Hepatocyte (in vitro differentiated cells): ENCODE data around the gene ZGPAT. TPM values are rescaled to one million over a fixed set of nuclear protein-coding genes. Genes with fewer than 3 reads are reported as not detected.

Experiments used
- DNase-seq: peaks from one replicate; pipeline ENCODE4 v3.0.0-alpha.2; 2016; ENCODE audit warnings: low spot score
- H2AFZ ChIP-seq: fragments of 200-600 bp; sonication (generic); 2 replicates; pipeline ENCODE4 v1.6.0; 2016; ENCODE audit warnings: antibody characterized with exemption, mild to moderate bottlenecking
- H3K27ac ChIP-seq: fragments of 200-600 bp; sonication (generic); 2 replicates; pipeline ENCODE4 v1.5.1; 2016; ENCODE audit warnings: mild to moderate bottlenecking
- H3K27me3 ChIP-seq: fragments of 200-600 bp; sonication (generic); 2 replicates; pipeline ENCODE4 v1.6.1; 2016
- H3K36me3 ChIP-seq: fragments of 200-600 bp; sonication (generic); replicated peaks from 2 replicates; pipeline ENCODE4 v1.5.1; 2016; ENCODE audit warnings: low read depth; ENCODE audit not compliant: insufficient read depth
- H3K4me1 ChIP-seq: fragments of 200-600 bp; sonication (generic); 2 replicates; pipeline ENCODE4 v1.5.1; 2016; ENCODE audit warnings: mild to moderate bottlenecking, moderate library complexity; ENCODE audit not compliant: insufficient read depth
- H3K4me2 ChIP-seq: fragments of 200-600 bp; sonication (generic); 2 replicates; pipeline ENCODE4 v1.6.0; 2016
- H3K4me3 ChIP-seq: fragments of 200-600 bp; sonication (generic); 2 replicates; pipeline ENCODE4 v1.5.1; 2016; ENCODE audit warnings: mild to moderate bottlenecking
- H3K79me2 ChIP-seq: fragments of 200-600 bp; sonication (generic); 2 replicates; pipeline ENCODE4 v1.6.0; 2017; ENCODE audit warnings: mild to moderate bottlenecking
- H3K9me2 ChIP-seq: fragments of 200-600 bp; sonication (generic); replicated peaks from 2 replicates; pipeline ENCODE4 v1.6.0; 2017; ENCODE audit warnings: mild to moderate bottlenecking; ENCODE audit not compliant: insufficient read depth
- H3K9me3 ChIP-seq: fragments of 200-600 bp; sonication (generic); 2 replicates; pipeline ENCODE4 v1.5.1; 2016; ENCODE audit warnings: low read depth, mild to moderate bottlenecking
- H4K20me1 ChIP-seq: fragments of 200-600 bp; sonication (generic); 2 replicates; pipeline ENCODE4 v1.6.0; 2016; ENCODE audit warnings: mild to moderate bottlenecking; ENCODE audit not compliant: insufficient read depth, poor library complexity, severe bottlenecking
- CTCF ChIP-seq: fragments of 200-600 bp; sonication (generic); IDR thresholded peaks from 2 replicates; pipeline ENCODE4 v1.5.1; 2016; ENCODE audit warnings: antibody characterized with exemption, mild to moderate bottlenecking; ENCODE audit not compliant: poor library complexity
- EZH2 ChIP-seq: fragments of 200-600 bp; sonication (generic); IDR thresholded peaks from 2 replicates; pipeline ENCODE4 v1.6.1; 2016; ENCODE audit warnings: antibody characterized with exemption, mild to moderate bottlenecking, borderline replicate concordance
- EZH2phosphoT487 ChIP-seq: fragments of 200-600 bp; sonication (generic); IDR thresholded peaks from one replicate; pipeline ENCODE4 v1.6.1; 2018; ENCODE audit warnings: antibody characterized with exemption, mild to moderate bottlenecking, low read depth, moderate library complexity; ENCODE audit not compliant: unreplicated experiment, severe bottlenecking
- WGBS: methylation state at CpG from one replicate; pipeline ENCODE4 v1.1.6; 2016; ENCODE audit warnings: low lambda C conversion rate; ENCODE audit errors: missing lambda C conversion rate; 5-methylcytosine and 5-hydroxymethylcytosine counted together
- polyA plus RNA-seq: library from polyadenylated mRNA; unstranded; fragments of >200 nt; fragmentation: Nextera tagmentation; extraction: Ambion mirVana; gene quantifications from 2 replicates; pipeline ENCODE4 v1.2.1, GENCODE V29; 2016
- total RNA-seq: library from RNA; depleted of rRNA; stranded (reverse); fragments of >200 nt; gene quantifications from 2 replicates; pipeline ENCODE4 v1.2.3, GENCODE V29; 2014

ZGPAT gene
- total and polyA plus RNA-seq, 2 experiments from 2014 or later = 18.6 to 41.7 TPM

- H3K4me3 ChIP-seq = no peak overlapping the region
- peaks cover 2% of the 10 kb centered on the region for H3K79me2 ChIP-seq
- no peak overlapping the region for H3K27ac ChIP-seq
- TF ChIP-seq EZH2phosphoT487 (no peak), CTCF (no peak), EZH2 (no peak)
- no peaks in the 10 kb centered on the region for H3K36me3 ChIP-seq
- H3K9me3 ChIP-seq = no peaks in the 10 kb centered on the region
- H3K27me3 ChIP-seq = no peaks in the 10 kb centered on the region
- DNase-seq = no peak
- H3K9me2 ChIP-seq = no peaks in the 10 kb centered on the region
- H4K20me1 ChIP-seq = no peaks in the 10 kb centered on the region
- peaks cover 10% of the 10 kb centered on the region for H3K4me1 ChIP-seq
- H3K4me2 ChIP-seq = no peak overlapping the region
- WGBS = 95% methylated on average over 38 of the region's 43 CpGs
- no peak overlapping the region for H2AFZ ChIP-seq
These were observed 7.4 kb upstream of the ZGPAT start for GRCh38 chr20:63700199-63701050.

- Histone ChIP-seq H3K36me3 (no peaks in the 10 kb centered on the region), H3K9me3 (no peaks in the 10 kb centered on the region), H3K79me2 (peaks cover 8% of the 10 kb centered on the region), H4K20me1 (no peaks in the 10 kb centered on the region), H3K4me2 (no peak overlapping the region), H3K27ac (no peak overlapping the region), H3K27me3 (no peaks in the 10 kb centered on the region), H2AFZ (no peak overlapping the region), H3K4me3 (no peak overlapping the region), H3K4me1 (peaks cover 10% of the 10 kb centered on the region), H3K9me2 (no peaks in the 10 kb centered on the region)
- TF ChIP-seq EZH2phosphoT487 (no peak), EZH2 (no peak), CTCF (no peak)
- WGBS = 92% methylated on average over 5 of the region's 5 CpGs
- DNase-seq = no peak
These were observed 6.8 kb upstream of the ZGPAT start for GRCh38 chr20:63701051-63701328.

GRCh38 chr20:63701329-63702035 lies 6.4 kb upstream of the ZGPAT start:
- Histone ChIP-seq H3K36me3 (no peaks in the 10 kb centered on the region), H3K27ac (no peak overlapping the region)
- WGBS = 87% methylated on average over 5 of the region's 14 CpGs

More at GRCh38 chr20:63701329-63702035, 6.4 kb upstream of the ZGPAT start:
- Histone ChIP-seq H3K4me3 (no peak overlapping the region), H3K27me3 (no peaks in the 10 kb centered on the region), H3K9me3 (no peaks in the 10 kb centered on the region), H3K4me2 (no peak overlapping the region), H3K4me1 (peaks cover 13% of the 10 kb centered on the region), H3K79me2 (peaks cover 13% of the 10 kb centered on the region), H3K9me2 (no peaks in the 10 kb centered on the region), H4K20me1 (peaks cover 1% of the 10 kb centered on the region), H2AFZ (no peak overlapping the region)
- DNase-seq = no peak
- no peak for TF ChIP-seq EZH2
- no peak for TF ChIP-seq CTCF
- TF ChIP-seq EZH2phosphoT487 = no peak
